HG03432 (cell line): Measurements from ENCODE around the gene LRRFIP2.
A peak's percentile ranks its signal among the peaks of the same experiment; 100 is the strongest.
"Not testable (repeated sequence)": the region's sequence is repeated elsewhere in the genome, so short reads cannot be mapped to it uniquely, and the experiment has no call there.

Experiments used
- ATAC-seq: cut with Tn5 transposase; IDR thresholded peaks from one replicate; pipeline ENCODE4 v1.9.1; 2021; ENCODE audit warnings: mild to moderate bottlenecking, moderate library complexity; ENCODE audit not compliant: unreplicated experiment

LRRFIP2 gene

DNA sequence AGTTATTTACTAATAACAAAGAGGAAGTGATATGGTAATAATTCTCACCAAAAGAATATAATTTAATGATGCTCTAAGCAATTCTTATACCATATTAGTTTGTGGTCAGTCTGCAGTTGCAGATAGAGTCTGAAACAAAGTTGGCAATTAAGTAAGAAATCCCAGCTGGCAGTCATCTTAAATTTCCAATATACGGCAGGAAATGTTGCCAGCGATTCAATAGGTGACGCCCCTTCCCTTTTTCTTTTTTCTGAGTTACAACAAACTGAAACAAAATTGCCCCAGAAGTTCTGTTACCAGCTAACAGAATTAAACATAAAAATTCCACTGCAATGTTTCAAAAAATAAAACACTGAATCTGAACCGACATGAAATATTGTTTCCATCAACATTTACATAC lies 26.7 kb downstream of the LRRFIP2 start:
- ATAC-seq: no peak

DNA sequence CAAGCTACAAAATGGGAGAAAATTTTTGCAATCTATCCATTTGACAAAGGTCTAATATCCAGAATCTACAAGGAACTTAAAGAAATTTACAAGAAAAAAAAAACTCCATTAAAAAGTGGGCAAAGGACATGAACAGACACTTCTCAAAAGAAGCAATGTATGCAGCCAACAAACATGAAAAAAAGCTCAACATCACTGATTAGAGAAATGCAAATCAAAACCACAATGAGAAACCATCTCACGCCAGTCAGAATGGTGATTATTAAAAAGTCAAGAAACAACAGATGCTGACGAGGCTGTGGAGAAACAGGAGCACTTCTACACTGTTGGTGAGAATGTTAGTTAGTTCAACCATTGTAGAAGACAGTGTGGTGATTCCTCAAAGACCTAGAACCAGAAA lies 27.5 kb downstream of the LRRFIP2 start:
- ATAC-seq: not testable (repeated sequence)

DNA sequence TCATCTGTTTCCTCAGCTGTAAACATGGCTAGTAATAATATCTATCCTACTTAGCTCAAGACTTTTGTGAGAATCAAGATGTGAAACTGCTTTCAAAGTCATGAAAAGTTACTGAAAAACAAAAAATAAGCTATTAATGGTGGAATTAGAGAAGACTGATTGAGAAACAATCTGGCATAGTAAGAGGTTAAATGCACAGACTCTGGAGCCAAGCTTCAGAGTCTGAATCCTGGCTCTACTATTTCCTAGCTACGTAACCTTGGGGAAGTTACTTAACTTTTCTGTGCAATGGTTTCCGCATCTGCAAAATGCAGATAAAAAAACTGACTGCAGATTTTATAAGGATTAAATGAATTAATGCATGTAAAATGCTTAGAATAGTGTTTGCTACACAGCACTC lies 28.8 kb downstream of the LRRFIP2 start:
- no peak for ATAC-seq

DNA sequence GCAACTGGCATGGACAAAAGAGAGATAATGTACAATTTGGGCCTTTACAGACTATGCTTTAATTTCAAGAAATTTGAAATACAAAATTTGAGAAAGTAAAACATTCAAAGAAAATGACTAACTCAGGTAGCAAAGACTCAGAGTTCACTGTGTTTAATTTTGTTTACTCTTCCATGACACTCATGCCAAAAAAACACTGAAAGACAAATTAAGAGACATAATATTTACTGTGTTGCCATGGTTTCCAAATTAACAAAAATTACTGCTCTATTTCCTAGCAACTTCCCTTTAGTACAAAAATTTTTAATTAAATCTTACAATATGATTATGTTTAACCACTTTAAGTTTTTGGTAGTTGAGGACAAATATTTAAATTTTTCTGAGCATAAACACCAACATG lies 29.6 kb downstream of the LRRFIP2 start:
- no peak for ATAC-seq

DNA sequence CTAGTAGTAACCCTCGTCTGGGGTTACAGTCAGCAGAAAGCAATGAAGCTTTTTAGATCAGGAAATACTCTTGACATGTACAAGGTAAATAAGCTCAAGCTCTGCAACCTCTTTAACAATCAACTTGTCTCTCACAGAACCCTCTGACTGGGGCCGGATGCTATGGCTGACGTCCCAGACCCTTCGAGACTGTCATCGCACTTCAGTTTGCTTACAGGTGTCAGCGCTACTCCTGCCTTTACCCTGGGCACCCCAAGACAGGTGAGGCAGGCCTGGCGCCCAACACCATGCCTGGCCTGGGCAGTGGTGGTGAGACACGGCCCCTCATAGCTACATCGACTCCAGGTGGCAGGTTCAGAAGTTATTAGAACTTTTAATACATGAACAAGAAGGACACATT lies 30.6 kb downstream of the LRRFIP2 start:
- no peak for ATAC-seq

DNA sequence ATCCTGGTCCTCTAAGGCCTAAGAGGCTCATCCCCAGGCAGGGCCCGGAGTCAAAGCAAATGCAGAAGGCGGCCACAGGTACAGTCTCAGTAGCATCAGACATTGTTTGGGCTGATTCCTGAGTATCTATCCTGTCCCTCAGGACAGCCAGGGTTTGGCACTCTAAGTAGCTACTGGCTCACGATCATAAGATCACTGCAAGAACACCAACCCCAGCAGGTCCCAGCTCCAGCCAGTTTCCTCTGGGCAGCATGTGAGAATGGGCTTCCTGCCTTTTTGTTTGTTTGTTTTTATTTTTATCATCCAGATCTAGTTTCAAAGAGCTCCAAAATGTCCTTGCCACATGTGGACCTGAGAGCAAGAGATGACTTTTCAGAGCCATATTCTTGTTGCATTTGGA lies 32.7 kb downstream of the LRRFIP2 start:
- ATAC-seq: no peak

DNA sequence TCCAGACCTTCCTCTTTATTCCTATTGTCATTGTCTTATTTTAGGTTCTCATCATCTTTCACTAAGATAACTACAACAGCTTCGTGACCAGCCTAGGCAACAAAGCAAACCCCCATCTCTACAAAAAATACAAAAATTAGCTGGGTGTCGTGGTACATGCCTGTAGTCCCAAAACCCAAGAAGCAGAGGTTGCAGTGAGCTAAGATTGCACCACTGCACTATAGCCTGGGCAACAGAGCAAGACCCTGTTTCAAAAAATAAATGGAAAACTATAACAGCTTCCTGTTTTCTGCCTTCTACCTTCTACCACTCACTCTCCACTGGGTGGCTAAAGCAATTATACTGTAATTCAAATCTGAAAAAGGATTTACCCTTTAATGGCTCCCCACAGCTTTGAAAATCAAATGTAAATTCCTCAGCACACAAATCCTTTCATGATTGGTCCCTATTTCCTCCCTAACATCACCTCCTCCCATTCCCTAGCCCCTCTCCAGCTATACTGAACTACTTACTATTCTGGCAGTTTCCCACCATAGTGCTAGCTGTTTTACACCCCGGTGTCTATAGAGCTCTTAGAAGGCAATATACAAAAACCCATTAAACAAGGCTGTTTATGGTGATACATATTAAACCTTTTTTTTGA lies 33.4 kb downstream of the LRRFIP2 start:
- ATAC-seq: no peak

DNA sequence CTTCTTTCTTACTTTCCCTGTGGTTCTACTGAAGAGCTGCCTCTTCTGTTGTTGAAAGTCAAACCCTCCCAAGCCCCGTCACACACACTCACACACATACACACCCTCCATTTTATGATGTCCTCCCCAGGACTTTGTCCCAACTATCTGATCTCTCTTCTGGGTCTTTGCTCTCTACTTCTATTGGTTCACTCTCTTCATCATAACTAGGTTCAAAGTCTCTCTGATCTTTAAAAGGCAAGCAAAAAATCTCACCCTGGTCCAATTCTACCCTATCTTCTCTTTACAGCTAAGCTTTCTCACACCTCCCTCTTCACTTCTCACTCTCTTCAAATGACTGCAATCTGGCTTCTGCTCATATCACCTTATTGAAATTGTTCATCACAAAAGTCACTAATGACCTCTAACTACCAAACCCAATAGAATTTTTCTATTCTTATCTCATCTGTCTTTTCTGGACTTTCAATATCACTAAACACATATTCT lies 34.8 kb downstream of the LRRFIP2 start:
- ATAC-seq: peak; percentile 77

- no peak for ATAC-seq
Observed at GRCh38 chr3:37138816-37139215, 35.6 kb downstream of the LRRFIP2 start.

DNA sequence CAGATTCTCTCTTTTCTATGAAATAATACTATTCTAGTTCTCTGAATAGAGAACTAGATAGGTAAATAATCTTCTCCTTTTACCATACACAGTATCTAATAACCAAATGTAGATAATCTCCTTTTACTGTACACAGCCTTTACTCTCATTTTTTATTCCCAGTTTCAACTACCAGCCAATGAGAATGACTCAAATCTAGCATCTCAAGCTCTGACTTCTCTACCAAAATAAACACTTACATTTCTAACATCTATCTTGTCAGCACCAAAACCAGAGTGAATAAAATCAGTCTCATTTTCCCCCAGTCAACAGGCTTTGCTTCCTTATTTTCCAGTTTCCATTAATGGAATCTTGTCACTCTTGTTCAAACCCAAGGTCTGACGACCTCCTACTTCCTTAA lies 36.9 kb downstream of the LRRFIP2 start:
- ATAC-seq: no peak

GRCh38 chr3:37136067-37136466 lies 38.3 kb downstream of the LRRFIP2 start:
- no peak for ATAC-seq

DNA sequence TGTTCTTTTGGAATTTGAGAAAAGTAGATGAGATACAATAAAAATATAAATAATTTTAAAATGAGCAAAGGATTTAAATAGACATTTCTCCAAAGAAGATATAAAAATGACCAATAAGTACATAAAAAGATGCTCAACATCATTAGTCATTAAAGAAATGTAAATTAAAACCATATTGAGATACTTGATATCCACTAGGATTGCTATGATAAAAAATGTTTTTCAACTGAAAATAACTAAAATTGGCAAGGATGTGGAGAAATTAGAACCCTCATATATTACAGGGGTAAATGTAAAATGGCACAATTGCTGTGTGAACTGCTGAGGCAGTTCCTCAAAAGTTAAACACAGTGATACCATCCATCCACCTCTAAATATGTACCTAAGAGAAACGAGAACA lies 38.8 kb downstream of the LRRFIP2 start:
- no peak for ATAC-seq

GRCh38 chr3:37132334-37132733 lies 42.0 kb downstream of the LRRFIP2 start:
- ATAC-seq: no peak

DNA sequence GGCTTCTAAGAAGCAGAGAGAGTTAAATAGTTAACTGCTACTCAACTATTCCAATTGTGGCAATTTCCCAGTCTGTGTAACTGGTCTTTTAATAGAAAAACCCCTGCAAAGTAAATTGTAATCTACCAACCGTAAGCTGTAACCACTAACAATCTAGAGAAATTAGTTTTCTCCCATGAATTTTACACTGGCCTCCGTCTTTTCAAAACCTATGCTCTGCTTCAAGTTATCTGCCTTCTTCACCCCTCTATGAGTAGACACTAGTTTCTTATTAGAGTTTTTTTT lies 42.6 kb downstream of the LRRFIP2 start:
- ATAC-seq: no peak

GRCh38 chr3:37130984-37131859 lies 43.2 kb downstream of the LRRFIP2 start:
- ATAC-seq: no peak

DNA sequence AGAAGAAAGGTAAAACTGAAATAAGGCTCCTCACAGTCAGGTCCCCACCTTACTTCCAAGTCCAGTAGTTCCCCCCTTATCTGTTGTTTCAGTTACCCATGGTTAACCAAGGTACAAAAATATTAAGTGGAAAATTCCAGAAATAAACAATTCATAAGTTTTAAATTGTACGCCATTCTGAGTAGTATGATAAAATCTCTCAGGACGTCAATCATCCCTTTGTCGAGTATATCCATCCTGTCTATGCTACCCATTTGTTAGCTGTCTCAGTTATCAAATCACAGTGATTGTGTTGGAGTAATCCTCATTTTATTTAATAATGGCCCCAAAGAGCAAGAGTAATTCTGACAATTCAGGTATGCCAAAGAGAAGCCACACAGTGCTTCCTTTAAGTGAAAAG lies 43.9 kb downstream of the LRRFIP2 start:
- no peak for ATAC-seq

GRCh38 chr3:37129871-37130270 lies 44.5 kb downstream of the LRRFIP2 start:
- ATAC-seq: peak; percentile 66

DNA sequence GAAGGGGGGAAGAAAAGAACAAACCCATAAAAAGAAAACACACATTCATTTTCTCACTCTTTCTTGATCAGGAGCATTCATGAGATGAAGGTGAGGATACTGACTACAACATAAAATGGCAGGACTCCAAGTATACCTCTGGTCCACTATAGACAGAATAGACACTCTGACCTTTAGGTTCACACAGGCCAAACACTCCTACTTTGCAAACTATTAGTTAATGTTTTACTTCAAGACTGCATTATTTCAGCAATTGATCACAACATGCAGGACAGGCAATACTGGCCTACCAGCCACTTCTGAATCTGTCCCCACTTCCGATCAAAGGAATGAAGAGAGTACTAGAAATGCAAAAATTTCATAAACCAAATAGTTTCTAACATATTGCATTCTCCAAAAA lies 47.0 kb downstream of the LRRFIP2 start:
- no peak for ATAC-seq

DNA sequence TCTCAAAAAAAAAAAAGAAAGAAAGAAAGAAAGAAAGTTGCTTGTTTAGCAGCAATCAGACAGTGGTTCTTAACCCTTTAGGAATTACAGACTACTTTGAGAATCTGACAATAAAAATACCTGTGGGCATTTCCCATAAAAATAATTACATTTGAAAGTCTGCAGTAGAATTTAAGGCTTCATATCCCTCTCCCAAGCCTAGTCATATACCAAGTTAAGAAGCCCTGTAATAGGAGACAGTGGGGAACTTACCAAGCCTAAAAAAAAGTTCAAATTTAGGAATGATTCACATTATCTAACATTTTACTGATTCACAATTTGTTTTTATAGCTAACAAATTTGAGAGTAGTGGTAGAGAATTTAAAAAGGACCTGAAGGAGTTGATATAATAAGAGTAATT lies 47.5 kb downstream of the LRRFIP2 start:
- no peak for ATAC-seq

GRCh38 chr3:37125195-37126073 lies 48.9 kb downstream of the LRRFIP2 start:
- no peak for ATAC-seq

DNA sequence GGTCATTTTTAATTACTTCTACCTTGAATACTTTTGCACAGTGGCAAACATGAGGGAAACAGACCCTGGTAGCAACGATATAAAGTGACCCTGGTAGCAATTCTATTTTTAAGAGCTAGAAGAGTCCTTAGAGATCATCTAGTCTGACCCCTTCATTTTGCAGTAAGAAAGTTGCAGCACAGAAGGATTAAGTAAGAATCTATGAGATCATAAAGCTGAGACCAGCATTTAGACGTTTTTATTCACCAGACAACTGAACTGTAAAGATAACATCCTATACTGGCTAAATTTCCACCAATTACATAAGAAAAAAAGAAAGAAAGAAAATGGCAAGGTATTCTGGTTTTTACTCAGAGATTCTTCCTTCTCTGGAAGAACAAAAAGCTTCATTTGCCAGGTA lies 49.9 kb downstream of the LRRFIP2 start:
- no peak for ATAC-seq

DNA sequence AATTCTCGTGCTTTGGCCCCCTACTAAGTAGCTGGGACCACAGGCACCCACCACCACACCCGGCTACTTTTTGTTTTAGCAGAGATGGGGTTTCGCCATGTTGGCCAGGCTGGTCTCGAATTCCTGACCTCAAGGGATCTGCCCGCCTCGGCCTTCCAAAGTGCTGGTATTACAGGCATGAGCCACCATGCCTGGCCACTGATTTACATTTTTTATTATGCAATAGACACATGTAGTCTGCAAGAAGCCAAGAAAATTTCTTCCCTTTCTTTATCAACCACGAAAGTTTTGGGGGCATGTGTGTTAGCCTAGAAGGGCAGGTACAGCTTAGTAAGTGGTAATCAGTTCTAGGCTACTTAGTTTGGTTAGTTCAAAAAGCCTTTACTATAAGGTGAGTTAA lies 51.1 kb downstream of the LRRFIP2 start:
- no peak for ATAC-seq
